BJ (cell line): ENCODE data around the gene PDZD4. TPM values are rescaled to one million over a fixed set of nuclear protein-coding genes. Genes with fewer than 3 reads are reported as not detected.

ENCODE experiments used
- CTCF ChIA-PET: fragments of 350-600 bp; formaldehyde crosslinking; extraction: SDS; loops from one replicate; lab custom pipeline; 2021; ENCODE audit warnings: antibody characterized with exemption, inconsistent platforms; lab: Yijun Ruan, JAX
- POLR2A ChIA-PET: fragments of 300-600 bp; sonication (Branson Sonifier 250); formaldehyde crosslinking; extraction: SDS; loops from one replicate; lab custom pipeline; 2021; ENCODE audit warnings: antibody characterized with exemption; lab: Charles Lee
- DNase-seq: peaks from one replicate; pipeline ENCODE4 v3.0.0-alpha.2; 2011; ENCODE audit warnings: low read depth
- H3K27me3 ChIP-seq: 2 replicates; pipeline ENCODE4 v1.6.0; 2011; ENCODE audit warnings: low read length; ENCODE audit not compliant: control insufficient read depth, insufficient read depth
- H3K36me3 ChIP-seq: 2 replicates; pipeline ENCODE4 v1.5.1; 2011; ENCODE audit warnings: low read length; ENCODE audit not compliant: control insufficient read depth, insufficient read depth
- H3K4me3 ChIP-seq: 2 replicates; pipeline ENCODE4 v1.5.1; 2011; ENCODE audit warnings: low read depth, mild to moderate bottlenecking, control low read depth, low read length
- CTCF ChIP-seq: IDR thresholded peaks from 2 replicates; pipeline ENCODE4 v1.5.1; 2011; ENCODE audit warnings: low read depth, mild to moderate bottlenecking, control low read depth, inconsistent platforms, low read length, moderate library complexity; ENCODE audit not compliant: insufficient read depth
- polyA minus RNA-seq: library from RNA; depleted of rRNA, polyadenylated mRNA; stranded (reverse); fragments of >200 nt; gene quantifications from 2 replicates; pipeline ENCODE4 v1.2.3, GENCODE V29; 2011; rRNA and poly(A)+ RNA removed
- polyA plus RNA-seq: library from polyadenylated mRNA; depleted of rRNA; stranded (reverse); fragments of >200 nt; gene quantifications from 2 replicates; pipeline ENCODE4 v1.2.3, GENCODE V29; 2011; rRNA removed

The PDZD4 gene, protein sequence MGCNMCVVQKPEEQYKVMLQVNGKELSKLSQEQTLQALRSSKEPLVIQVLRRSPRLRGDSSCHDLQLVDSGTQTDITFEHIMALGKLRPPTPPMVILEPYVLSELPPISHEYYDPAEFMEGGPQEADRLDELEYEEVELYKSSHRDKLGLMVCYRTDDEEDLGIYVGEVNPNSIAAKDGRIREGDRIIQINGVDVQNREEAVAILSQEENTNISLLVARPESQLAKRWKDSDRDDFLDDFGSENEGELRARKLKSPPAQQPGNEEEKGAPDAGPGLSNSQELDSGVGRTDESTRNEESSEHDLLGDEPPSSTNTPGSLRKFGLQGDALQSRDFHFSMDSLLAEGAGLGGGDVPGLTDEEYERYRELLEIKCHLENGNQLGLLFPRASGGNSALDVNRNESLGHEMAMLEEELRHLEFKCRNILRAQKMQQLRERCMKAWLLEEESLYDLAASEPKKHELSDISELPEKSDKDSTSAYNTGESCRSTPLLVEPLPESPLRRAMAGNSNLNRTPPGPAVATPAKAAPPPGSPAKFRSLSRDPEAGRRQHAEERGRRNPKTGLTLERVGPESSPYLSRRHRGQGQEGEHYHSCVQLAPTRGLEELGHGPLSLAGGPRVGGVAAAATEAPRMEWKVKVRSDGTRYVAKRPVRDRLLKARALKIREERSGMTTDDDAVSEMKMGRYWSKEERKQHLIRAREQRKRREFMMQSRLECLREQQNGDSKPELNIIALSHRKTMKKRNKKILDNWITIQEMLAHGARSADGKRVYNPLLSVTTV
- 0.49 and 0.82 TPM in 2 replicates for polyA plus RNA-seq
- polyA minus RNA-seq, result 0.41 and 0.43 TPM in 2 replicates

DNA sequence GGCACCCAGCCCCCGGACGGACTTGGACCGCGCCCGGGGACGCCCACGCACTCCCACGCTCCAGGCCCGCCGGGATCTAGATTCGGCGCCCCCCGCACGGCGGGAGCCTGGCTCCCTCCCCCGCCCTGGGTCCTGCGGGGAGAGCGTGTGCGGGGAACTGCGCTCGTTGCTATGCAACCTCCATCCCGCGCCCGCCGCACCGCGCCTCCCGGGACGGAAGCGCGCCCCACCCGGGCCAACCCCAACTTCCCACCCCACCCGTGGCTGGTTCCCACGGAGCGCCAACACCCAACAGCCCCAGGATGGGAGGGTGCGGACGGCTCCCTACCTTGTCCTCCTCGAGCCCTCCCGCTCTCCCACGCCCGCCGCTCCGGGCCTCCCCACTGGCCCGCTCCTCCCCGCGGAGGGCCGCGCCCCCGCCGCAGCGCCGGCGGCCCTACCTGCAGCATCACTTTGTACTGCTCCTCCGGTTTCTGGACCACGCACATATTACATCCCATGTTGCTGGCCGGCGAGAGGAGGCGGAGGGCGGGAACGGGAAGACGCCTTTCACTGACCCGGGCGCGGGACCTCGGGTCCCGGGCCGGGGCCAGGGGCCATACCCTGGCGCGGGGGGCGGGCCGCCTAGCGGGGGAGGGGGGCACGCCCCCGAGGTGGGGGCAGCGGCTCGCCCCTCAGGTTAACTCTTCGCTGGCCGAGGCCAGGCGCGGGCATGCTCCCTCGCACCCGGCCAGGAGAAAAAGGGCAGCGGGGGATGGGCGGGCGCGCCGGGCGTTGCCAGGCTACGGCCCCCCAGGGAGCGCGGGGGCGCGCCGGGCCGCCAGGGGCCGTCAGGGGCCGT is at the start of gene PDZD4:
TSS of gene PDZD4 (minus strand) at position 746 of the 841 bp plus-strand sequence. CDS start at position 500, 246 bp downstream.
- POLR2A ChIA-PET, result no interaction called here
- Histone ChIP-seq H3K36me3 (no peaks in the 10 kb centered on the region), H3K27me3 (peaks cover 9% of the 10 kb centered on the region; the same call in 1 of the 2 replicates), H3K4me3 (peak within 1 kb of the TSS; percentile 19)
- TF ChIP-seq CTCF, result no peak
- CTCF ChIA-PET, result no interaction called here
- DNase-seq, result no peak

DNA sequence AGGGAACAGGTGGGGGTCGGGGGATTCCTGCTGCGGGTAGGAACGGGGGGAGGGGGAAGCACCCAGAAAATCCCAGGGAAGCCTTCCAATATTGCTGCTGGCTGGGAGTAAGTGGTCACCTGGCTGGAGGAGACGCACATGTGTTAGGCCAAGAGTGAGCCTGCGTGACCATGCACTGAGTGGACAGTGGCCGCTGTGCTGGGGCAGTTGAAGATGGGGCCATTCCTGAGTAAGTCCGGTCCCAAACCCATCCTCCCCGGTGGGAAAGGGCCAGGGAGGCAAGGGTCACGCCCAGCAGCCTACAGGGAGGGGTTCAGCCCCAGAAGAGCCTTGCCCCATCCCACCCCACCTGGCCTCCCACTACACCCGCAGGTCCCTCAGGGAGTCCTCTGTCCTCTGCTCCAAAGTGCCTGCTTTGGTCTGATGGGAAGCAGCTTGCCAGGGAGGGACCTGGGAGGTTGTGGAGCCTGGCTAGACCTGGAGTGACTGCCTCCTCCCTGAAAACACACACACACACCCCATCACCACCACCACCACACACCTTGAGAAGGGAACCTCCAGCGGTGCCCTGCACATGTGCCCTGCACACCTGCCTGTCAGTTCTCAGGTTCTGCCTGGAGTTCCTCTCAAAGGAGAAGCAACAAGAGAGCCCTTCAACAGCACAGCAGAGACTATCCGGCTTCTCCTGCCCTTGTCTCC is 49.5 kb upstream of the PDZD4 start:
- ChIA-PET POLR2A (no interaction called here), CTCF (no interaction called here)
- Histone ChIP-seq H3K27me3 (no peaks in the 10 kb centered on the region), H3K4me3 (no peak overlapping the region), H3K36me3 (peaks cover 2% of the 10 kb centered on the region; the same call in 1 of the 2 replicates)
- no peak for TF ChIP-seq CTCF
- no peak for DNase-seq

DNA sequence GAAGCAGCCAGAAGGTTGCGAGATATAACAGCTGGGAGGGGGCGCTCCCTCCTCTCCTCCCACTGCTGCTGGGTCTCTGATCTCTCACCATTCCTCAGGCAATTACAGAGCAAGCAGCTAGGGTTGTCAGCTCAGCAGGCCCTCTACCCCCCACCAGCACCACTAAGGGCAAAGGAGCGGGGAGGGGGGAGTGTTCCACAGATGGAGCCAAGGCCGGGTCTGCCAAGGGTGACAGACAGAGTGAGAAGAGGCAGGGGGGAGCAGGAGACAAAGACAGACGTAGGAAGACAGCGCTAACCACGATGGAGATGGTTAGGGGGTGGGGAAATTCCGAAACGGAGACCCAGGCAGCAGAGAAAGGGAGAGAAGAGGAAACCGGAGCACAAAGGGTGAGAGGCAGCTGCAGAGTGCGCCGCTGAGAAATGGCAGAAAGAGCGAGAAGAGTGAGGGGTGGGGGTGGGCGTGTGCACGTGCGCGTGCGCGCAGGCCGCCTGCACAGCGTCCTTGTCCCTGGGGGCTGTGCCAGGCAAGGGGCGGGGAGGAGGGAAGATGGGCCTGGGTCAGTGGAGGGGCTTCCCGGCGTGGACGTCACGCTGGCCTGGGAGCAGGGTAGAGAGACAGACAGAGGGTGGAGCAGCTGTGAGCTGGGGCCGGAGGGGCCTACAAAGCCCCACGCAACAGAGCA is 48.8 kb upstream of the PDZD4 start:
- Histone ChIP-seq H3K36me3 (peaks cover 2% of the 10 kb centered on the region), H3K4me3 (no peak overlapping the region), H3K27me3 (no peaks in the 10 kb centered on the region)
- ChIA-PET POLR2A (no interaction called here), CTCF (no interaction called here)
- TF ChIP-seq CTCF, result no peak
- no peak for DNase-seq

- Histone ChIP-seq H3K27me3 (no peaks in the 10 kb centered on the region), H3K4me3 (no peak overlapping the region), H3K36me3 (peaks cover 2% of the 10 kb centered on the region)
- no peak for DNase-seq
- ChIA-PET CTCF (no interaction called here), POLR2A (no interaction called here)
- TF ChIP-seq CTCF, result no peak
Observed at GRCh38 chrX:153878345-153878744, 48.0 kb upstream of the PDZD4 start.
